Stimulated activated CD8-positive, alpha-beta memory T cell treated with anti-CD3 and anti-CD28 coated beads, Interleukin-12 subunit alpha, Interleukin-12 subunit beta, amount 100 ng/mL, for 4 hours (primary cell): ENCODE measurements around the gene IFRD2.
A peak's percentile ranks its signal among the peaks of the same experiment; 100 is the strongest.

Experiments
- DNase-seq: peaks from one replicate; pipeline ENCODE4 v3.0.0-alpha.2; 2020; ENCODE audit warnings: low read depth

The IFRD2 gene

GRCh38 chr3:50302095-50303012 is 10.1 kb upstream of the IFRD2 start:
- no peak for DNase-seq

DNA sequence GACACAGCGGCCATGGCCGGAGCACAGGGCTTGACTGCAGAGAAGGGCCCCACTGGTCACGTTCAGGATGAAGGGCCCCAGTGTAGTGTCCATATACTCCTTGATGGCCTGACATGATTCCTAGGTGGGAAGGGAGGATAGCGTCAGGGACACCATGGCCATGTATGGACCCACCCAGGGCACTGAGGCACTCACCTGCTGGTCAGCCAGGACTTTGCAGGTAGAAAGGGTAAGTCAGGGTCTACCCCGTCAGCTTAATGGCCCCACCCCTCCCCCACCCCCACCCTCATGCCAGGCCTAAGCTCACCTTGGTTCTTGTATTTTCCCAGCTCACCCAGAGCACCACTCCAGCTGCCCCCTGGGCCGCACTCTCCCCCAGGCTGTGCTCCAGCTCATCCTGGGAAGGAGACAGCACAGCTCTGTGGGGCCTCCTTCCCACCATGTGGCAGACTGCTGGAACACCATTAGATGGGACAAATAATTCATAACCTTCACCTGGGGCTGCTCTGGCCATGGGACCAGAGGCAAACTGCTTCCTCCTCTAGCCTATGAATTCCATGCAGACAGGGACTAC is 8.5 kb upstream of the IFRD2 start:
- no peak for DNase-seq

- DNase-seq, result no peak
Observed at GRCh38 chr3:50299929-50300680, 7.9 kb upstream of the IFRD2 start.

GRCh38 chr3:50299638-50299928 is 7.4 kb upstream of the IFRD2 start:
- DNase-seq, result no peak

DNA sequence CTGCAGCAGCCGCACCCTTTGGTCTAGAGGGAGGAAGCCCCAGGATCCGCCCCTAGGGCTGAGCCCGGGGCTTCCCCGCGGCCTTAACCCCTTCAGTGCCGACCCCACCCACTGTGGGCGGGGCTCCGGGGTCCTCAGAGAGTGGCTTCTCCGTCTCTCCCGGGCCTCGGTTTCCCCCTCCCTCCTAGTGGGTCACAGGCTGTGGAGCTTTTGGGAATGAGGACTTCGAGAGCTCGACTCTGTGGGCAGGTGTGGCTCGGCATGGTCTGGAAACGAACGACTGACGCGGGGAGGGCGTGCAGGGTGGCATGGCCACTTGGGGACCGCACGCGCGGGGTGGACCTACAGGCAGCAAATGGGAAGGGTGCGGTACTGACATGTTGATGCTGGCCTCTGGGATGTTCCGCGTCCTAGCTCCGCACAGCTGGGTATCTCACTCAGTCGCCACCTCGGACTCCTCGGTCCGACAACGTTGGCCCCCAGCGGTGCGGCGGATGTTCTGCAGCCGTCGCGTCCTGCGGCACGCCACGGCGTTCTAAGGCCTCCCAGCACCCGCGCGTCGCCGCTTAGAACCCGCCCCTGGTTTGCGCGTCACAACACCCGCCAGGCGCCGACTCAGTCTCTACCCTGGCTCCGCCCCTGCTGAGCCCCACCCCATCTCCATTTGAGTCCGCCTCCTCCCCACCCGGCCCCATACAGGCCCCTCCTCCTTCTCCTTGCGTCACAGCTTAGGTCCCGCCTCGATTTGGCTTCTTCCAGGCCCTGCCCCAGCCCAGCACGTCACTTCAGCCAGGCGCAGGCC is 6.8 kb upstream of the IFRD2 start, which contains the start of the genes HYAL3 and NAA80:
TSS of gene HYAL3 (minus strand) at position 570 of the 802 bp plus-strand sequence. CDS start 3,803 bp downstream, outside the sequence.
TSS of gene NAA80 (minus strand) at position 570 of the 802 bp plus-strand sequence. CDS start 1,942 bp downstream, outside the sequence.
- DNase-seq, result peak; percentile 98

DNA sequence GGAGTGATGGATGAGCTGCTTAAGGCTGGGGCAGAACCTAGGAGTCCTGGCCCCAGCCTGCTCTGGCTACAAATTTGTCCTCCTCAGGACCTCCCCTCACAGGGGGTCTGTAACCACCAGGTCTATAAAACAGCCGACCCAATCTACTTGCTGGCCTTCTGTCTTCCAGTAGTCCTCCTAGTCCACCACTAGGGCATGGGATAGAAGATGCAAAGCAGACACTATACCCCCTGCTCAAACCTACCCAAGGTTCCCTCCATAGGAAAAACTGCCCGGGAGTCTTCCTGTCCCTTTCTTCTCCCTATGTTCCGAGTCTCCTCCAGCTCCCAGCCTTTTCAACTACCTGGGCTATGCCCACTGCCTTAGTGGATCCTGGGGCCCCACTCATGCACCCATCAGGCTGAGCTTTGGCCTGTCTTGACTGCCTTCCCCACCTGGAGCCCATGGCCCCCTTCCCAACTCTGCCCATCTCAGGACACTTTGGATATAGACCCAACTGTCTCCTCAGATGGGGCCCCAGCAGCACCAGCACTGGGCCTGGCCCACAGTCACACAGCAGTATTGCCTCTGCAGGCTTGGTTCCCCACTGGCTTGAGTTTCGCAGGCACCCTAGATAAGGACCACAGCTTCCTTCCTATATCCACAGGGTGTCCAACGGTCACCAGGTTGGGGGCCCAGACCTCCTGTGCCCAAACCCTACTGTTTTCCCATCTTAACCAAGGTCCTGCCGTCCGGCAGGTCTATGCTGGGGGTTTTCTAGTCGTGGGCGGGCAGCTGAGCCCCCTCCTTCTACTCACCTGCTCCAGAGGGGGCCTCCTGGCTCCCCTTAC is 5.9 kb upstream of the IFRD2 start:
- DNase-seq, result no peak

- DNase-seq, result no peak
Observed at GRCh38 chr3:50297384-50297775, 5.2 kb upstream of the IFRD2 start.

DNA sequence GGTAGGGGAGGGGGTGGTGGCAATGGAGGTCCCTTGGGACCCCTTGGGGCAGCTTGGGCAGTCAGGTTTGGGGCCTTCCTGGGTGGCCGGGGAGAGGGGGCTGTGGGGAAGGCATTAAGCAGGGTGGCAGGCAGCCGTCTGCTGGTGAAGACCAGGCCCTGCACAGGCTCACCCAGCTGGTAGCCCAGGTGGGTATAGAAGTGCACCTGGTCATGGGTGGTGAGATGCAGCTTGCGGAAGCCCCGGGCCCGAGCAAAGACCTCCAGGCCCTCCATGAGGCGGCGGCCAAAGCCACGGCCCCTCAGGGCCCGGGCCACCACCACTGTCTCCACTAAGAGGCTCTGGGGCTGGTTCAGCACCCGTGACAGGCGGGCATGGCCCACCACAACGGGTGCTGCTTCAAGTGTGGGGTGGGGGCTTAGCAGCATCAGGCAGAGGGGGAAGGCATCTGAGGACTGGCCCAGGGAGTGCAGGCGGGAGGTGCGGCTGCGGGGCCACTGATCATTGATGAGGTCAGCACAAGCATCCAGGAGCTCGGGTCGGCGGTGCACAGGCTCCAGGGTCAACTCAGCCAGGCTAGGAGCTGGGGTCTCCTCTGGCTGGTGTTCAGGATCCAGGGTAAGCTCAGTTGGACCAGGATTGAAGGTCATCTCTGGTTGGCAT is 4.6 kb upstream of the IFRD2 start:
- no peak for DNase-seq

DNA sequence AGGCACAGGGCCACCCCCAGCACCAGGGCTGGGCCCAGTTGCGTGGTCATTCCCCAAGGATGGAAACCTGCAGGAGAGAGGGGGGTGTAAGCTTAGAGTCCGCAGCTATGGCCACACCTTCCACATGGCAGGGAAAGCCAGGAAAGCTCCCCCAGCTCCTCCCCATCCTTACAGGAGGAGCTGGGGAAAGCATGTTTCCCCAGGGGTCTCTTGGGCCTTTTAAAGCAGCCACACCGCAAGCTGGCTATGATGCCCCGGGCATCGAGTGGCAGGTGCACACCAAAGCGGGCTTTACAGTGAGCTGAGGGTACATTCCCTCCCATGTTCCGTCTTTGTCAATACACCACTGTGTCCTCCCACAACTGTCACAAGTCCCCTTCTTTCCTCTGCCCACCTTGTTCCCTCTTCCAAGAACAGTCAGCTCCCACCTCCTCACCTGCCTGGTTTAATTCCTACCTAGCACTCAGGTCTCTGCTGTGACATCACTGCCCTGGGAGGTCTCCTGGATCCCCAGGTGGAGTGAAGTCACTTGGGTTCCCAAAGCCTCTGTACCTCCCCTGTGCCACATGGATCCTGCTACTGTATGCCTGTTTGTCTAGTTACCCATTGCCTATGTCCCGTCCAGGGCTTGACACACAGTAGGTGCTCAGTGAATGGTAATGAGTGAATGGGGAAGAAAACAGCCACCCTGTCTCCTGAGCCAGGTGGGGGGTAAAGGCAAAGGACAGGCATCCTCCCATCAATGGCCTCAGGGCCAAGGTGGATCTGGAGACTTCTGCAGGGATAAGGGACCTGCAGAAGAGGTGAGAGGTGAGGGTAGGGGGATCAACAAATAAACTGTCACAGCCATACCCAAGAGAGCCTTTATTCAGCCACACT is 3.6 kb upstream of the IFRD2 start:
- no peak for DNase-seq

- DNase-seq, result no peak
Observed at GRCh38 chr3:50294492-50295403, 2.5 kb upstream of the IFRD2 start.

- no peak for DNase-seq
Observed at GRCh38 chr3:50294089-50294488, 1.9 kb upstream of the IFRD2 start.

DNA sequence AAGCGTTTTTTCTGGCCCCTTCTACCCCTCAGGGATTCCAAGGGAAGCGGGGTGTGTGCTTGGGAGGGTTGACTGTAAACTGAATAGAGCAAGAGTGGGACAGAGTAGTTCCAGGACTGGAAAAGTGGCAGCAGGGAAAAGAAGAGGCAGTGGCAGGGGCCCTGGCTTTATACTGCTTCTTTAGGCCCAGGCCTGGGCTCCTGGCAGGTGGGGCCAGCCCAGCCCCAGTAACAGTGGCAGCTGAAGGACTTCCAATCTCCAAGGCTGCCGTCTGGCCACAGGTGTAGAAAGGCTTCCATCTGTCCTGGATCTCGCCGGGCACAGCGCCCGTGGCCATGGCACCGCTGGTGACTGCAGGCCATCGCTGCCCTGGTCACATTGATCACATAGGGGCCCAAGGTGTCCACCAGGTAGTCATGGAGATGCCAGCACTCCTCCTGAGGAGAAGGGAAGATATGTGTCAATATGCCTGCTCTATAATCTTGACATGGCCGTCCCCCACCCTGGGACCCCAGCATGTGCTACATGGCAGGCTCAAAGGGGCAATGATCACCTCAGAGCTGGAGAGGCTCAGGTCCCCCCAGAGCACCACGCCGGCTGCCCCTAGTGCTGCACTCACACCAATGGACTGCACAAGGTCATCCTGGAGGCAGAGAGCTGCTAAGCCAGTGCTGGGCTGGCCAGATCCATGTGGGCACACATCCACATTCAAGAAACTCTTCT is 1.0 kb upstream of the IFRD2 start:
- no peak for DNase-seq

DNA sequence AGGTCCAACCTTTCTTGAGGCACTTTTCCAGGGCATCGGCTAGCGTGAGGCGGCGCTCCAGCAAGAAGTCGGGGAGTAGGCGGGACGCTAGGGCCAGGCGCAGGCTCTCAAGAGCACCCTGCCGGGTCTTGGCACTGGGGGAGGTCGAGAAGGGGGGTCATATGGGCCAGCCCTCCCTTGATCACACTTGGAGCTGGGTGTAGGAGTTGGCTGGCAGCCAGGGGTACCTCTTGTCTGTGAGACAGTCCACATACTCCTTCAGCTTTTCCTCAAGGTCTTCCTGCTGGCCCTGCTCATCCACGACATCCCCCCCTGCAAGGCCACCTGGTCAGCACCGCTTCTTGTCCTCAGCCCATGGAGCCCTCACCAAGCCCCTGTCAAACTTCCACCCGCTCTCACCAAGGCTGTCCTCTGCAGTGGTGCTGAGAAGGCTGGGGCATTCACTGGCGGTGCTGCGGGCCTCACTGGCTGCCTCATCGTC is 2.0 kb downstream of the IFRD2 start:
- no peak for DNase-seq

DNA sequence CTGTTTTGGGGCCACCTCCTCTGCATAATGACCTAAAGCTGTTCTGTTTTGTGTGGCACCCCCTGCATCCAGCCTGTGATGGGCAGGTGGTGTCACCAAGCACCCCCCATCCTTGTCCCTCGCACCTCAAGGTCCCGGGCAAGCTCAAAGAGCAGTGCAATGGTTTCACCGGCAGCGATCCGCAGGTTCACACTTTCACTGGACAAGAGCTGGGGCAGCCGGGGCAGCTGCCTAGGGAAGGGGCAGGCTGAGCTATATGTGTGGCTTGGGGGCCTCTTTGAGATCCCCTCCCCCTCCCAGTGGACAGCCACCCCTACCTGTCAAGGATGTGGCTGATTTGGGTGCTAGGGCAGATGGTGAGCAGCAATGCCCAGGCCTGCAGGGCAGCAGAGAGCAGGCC is 3.1 kb downstream of the IFRD2 start:
- no peak for DNase-seq

GRCh38 chr3:50288387-50289007 is 3.7 kb downstream of the IFRD2 start:
- no peak for DNase-seq

DNA sequence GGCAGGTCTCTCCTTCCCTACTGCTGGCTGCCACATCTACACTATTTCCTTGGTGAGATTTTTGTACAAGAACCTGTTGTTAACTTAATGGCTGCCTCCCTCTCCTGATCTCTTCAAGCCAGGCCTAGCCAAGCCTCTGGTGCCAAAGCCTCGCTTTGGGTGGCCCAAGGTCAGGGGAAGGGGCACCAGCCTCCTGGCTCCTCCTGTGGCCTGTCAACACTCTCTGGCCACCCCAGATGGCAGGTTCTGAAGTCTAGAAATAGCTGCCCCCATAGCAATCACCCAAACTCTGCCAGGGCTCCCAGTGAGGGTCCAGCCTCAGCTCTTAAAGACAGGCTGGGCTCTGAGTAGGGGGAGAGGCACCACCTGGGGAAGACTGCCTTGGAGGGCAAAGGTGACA is 5.0 kb downstream of the IFRD2 start:
- DNase-seq, result no peak
